NCI-H526 treated with DMSO at 0.1 percent for 48 hours (cell line): ENCODE measurements around the gene TMEM106C.
"Not testable (repeated sequence)": the region's sequence is repeated elsewhere in the genome, so short reads cannot be mapped to it uniquely, and the experiment has no call there.

ENCODE experiments used
- DNase-seq: peaks from one replicate; lab custom pipeline; 2025; lab: John Stamatoyannopoulos, UW

TMEM106C gene

DNA sequence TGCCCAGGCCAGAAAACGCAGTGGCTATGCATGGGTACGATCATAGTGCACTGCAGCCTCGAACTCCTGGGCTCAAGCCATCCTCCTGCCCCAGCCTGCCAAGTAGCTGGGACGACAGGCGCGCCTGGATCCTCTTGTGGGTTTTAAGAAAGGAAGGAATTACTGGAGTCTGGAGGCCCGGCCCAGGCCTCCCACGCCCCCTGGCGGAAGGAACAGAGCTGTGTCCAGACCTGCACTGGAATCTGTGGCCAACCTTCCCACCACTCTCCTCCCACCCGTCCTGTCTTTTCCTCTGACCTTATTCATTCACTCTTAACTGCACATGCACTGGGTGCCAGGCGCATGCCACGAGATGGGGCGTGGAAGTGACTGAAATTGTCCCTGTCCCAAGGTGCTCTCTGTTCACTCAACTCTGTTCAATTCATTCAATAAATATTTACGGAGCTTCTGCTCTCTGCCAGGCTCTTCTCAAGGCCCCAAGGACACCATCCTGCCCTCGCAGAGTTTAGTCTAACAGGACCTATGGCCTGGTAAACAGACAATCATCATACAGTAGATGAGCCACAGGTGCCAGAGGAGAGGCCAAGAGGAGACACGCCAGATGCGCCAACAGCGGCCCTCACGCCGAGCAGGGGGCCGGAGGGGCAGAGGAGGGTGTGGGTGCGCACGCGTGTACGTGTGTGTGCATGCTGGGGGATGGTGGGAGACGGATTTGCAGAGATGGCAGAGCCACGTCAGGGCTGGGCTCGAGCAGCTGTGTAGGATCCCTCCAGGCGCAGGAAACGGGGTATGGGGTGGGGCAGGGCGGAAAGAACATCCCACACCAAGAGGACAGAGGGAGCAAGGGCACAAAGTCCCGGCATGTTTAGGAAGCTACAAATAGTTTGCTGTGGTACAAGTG lies 13.7 kb upstream of the TMEM106C start:
- DNase-seq: peak; percentile 48

- DNase-seq: no peak
Observed at GRCh38 chr12:47950856-47951468, 12.4 kb upstream of the TMEM106C start.

- no peak for DNase-seq
Observed at GRCh38 chr12:47954058-47954457, 9.3 kb upstream of the TMEM106C start.

DNA sequence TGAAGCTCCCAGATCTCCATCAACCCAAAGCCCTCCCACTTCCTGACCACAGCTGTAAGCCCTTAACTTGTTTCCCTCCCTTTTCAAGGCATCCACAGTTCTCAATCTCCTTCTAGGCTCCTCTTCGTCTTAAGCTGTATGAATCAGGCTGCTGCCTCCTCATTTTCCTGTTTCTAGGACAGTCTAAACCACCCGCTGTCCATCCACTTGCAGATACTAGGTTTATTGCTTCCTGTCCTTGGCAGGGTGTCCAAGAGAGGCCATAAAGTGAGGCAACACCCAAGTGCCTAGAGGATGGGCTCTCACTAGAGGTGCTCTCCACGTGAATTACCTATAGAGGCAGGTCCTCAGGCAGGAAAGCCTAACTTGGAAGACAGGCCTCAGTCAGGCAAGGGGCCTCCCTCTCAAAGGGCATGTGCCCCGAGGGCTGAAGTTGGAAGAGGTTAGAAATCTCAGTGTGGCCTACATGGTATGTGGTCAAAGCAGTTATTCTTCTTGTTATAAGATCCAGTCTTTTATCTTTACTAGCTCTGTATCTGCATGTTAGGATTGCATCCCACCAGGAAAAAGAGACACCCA lies 8.8 kb upstream of the TMEM106C start:
- DNase-seq: no peak

- DNase-seq: no peak
Observed at GRCh38 chr12:47955059-47955458, 8.3 kb upstream of the TMEM106C start.

- DNase-seq: not testable (repeated sequence)
Observed at GRCh38 chr12:47957671-47958070, 5.7 kb upstream of the TMEM106C start.

- DNase-seq: no peak
Observed at GRCh38 chr12:47962198-47962597, 1.2 kb upstream of the TMEM106C start.

GRCh38 chr12:47964106-47964728 lies 821 bp downstream of the TMEM106C start:
- peak; percentile 25 for DNase-seq

DNA sequence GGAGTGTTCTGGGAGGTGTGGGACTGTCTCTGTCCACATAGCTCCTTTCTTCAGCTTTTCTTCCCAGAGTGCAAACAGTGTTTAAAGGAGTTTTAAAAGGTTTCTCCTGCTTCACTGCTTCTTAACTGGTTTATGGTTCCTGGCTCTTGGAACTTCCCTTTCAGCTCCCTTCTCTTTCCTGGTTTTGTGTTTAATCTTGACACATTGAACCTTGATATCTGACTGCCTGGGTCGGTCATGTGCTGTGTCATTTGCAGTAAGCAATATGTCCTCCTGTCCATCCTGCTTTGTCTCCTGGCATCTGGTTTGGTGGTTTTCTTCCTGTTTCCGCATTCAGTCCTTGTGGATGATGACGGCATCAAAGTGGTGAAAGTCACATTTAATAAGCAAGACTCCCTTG lies 2.2 kb downstream of the TMEM106C start:
- DNase-seq: no peak

- DNase-seq: no peak
Observed at GRCh38 chr12:47967461-47968321, 4.3 kb downstream of the TMEM106C start.

- DNase-seq: no peak
Observed at GRCh38 chr12:47969845-47970244, 6.4 kb downstream of the TMEM106C start.

GRCh38 chr12:47970843-47971242 lies 7.4 kb downstream of the TMEM106C start:
- DNase-seq: no peak

DNA sequence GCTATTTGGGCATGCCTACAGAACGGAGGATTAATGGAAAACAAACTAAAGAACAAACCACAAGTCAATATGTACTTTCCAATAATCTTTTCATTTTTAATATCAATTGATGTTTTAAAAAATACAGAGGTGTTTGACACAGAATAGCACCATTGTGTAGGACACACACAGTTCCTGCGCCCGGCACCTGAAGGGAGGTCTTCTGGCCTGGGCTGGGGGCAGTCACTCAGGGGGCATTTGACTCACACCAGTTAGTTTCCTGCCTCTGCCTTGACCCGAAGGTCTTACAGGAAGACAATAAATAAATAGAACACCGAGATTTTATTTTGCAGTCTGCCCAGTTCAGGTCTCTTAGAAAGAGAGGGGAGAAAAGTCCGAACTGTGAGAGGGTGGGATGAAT lies 9.5 kb downstream of the TMEM106C start:
- no peak for DNase-seq

- DNase-seq: no peak
Observed at GRCh38 chr12:47973870-47974269, 10.5 kb downstream of the TMEM106C start.

DNA sequence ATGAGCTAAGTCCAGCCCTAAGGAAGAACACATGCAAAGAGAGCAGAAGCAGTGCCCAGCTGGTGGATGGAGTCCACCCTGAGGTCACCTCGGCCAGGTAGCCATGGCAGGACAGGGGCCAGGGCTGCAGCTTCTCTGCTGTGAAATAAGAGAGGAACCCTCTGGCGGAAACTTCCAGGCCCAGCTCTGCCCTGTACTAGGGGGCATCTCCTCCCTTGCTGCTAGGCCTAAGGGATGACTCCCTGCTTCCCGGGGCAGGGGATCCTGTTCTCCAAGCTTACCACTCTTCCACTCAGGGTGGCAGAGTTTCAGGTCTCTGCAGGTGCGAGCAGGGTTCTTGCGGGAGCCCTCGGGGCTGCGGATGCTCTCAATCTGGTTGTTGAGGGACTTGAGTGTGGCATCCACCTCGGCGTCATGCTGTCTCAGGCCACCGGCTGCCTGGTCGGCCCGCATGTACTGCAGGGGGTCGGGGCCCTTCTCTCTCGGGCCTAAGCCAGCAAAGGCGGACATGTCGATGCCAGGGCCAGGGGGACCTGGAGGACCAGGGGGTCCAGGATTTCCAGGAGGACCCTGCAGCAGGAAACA lies 11.7 kb downstream of the TMEM106C start:
- DNase-seq: no peak

GRCh38 chr12:47975816-47976215 lies 12.4 kb downstream of the TMEM106C start:
- no peak for DNase-seq

DNA sequence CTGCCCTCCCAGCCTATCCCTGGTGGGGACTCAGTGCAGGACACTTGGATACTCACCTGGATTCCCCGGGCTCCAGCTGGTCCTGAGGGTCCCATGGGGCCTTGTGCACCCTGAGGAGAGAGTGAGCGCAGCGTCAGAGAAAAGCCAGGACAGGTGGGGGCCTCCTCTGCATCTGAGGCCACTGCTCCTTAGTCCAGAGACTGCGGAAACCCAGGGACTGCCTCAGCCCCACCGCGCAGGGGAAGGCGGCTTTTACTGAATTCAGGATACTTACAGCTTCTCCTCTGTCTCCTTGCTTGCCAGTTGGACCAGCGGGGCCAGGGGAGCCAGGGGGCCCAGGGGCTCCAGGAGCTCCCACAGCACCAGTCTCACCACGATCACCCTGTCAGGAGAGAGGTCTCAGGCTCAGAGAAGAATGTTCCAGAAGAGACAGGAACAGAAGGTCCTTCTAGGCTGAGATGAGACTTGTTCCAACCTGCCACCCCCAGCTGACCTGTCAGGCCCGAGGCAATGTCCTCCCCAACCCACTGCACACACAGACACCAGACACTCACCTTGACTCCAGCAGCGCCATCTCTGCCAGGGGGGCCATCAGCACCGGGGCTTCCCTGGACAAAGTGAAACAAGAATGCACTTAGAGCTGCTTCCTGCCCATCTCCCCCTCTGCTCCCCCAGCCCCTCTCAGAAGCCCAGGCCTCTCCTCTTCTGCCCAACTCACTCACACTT lies 13.8 kb downstream of the TMEM106C start:
- no peak for DNase-seq

GRCh38 chr12:47977772-47978597 lies 14.6 kb downstream of the TMEM106C start:
- no peak for DNase-seq

- no peak for DNase-seq
Observed at GRCh38 chr12:47978598-47978873, 15.1 kb downstream of the TMEM106C start.

DNA sequence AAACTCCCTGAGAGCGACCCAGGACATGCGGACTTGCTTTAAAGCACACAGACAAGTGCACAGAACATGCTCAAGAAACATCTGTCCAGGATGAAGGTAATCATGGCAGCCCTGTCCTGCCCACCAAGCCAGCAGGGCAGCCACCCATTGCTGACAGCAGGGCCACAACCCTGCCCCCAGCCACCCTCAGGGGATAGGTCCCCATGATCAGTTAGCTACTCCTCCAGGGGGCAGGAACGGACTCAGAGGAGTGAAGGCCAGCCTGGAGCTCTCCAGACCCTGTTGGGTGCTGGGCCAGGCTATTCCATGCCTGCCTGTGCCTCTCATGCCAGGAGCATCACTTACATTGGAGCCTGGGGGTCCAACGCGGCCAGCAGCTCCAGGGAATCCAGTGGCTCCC lies 15.8 kb downstream of the TMEM106C start:
- no peak for DNase-seq
